Adrenal gland (tissue), 5 donors: ENCODE data around the gene ARAF.

Experiments used
- POLR2A ChIP-seq, 2 donors: fragments of 450-650 bp; IDR thresholded peaks; one replicate each; pipeline ENCODE4 v1.6.1; 2017; ENCODE audit warnings: antibody characterized with exemption in 2 of 2, mild to moderate bottlenecking in 2 of 2, moderate library complexity in 1 of 2
- TF ChIP-seq, protein P1 (sequence below), 6 experiments: fragments of 450-650 bp in 4 of 6; fragments of 200-600 bp in 2 of 6; sonication (generic) in 1 of 6; IDR thresholded peaks; 1 replicate in 5 of 6; 2 replicates in 1 of 6; pipeline versions ENCODE4 v1.5.1 to v1.8.0; 2016 to 2021; ENCODE audit warnings: antibody characterized with exemption in 6 of 6, mild to moderate bottlenecking in 2 of 6, moderate library complexity in 1 of 6
- donor health status: DM: no; HTN: no; CAD: no.

DNA sequence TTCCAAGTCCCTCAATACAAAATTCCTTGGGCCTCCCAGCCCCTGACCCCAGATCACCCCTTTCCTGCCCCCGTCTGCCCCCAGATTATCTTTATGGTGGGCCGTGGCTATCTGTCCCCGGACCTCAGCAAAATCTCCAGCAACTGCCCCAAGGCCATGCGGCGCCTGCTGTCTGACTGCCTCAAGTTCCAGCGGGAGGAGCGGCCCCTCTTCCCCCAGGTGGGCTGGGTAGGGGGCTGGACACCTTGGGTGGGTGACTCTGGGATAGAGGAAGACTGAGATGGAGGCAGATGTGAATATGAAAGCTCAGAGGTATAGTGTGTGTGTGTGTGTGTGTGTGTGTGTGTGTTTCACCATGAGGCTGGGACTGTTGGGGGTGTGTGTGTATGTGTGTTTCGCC, 9.8 kb downstream of the ARAF start:
- TF ChIP-seq, protein P1, sequence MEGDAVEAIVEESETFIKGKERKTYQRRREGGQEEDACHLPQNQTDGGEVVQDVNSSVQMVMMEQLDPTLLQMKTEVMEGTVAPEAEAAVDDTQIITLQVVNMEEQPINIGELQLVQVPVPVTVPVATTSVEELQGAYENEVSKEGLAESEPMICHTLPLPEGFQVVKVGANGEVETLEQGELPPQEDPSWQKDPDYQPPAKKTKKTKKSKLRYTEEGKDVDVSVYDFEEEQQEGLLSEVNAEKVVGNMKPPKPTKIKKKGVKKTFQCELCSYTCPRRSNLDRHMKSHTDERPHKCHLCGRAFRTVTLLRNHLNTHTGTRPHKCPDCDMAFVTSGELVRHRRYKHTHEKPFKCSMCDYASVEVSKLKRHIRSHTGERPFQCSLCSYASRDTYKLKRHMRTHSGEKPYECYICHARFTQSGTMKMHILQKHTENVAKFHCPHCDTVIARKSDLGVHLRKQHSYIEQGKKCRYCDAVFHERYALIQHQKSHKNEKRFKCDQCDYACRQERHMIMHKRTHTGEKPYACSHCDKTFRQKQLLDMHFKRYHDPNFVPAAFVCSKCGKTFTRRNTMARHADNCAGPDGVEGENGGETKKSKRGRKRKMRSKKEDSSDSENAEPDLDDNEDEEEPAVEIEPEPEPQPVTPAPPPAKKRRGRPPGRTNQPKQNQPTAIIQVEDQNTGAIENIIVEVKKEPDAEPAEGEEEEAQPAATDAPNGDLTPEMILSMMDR (IDR thresholded peaks at IDR 0.05): no peak
- no peak for TF ChIP-seq POLR2A (IDR thresholded peaks at IDR 0.05)
